ENCODE measurements around the gene LGR4. TPM values are rescaled to one million over a fixed set of nuclear protein-coding genes. Genes with fewer than 3 reads are reported as not detected.

LGR4 gene
- polyA plus RNA-seq, 3 donors = 110 to 153 (median 134) TPM

GRCh38 chr11:27386181-27386845, 86.3 kb downstream of the LGR4 start:
- no peak for DNase-seq

- DNase-seq = no peak
These were observed 87.3 kb downstream of the LGR4 start for GRCh38 chr11:27385245-27385644.

- no peak for DNase-seq
These were observed 88.4 kb downstream of the LGR4 start for GRCh38 chr11:27384227-27384626.

- no peak for DNase-seq
These were observed 88.9 kb downstream of the LGR4 start for GRCh38 chr11:27383645-27384044.

DNA sequence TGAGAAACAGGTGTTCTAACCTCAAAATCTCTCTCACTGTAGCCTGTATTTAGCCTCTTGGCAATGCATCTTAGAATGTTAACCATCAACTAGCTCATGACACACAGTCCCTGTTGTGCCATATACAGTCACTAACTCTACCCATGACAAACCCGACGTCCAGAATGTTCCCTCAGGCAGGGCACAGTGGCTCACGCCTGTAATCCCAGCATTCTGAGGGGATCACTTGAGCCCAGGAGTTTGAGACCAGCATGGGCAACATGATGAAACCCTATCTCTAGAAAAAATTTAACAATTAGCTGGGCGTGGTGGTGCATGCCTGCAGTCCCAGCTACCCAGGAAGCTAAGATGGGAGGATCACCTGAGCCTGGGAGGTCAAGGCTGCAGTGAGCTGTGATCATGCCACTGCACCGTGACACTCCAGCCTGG, 91.3 kb downstream of the LGR4 start:
- DNase-seq = no peak

GRCh38 chr11:27380771-27381170, 91.8 kb downstream of the LGR4 start:
- DNase-seq = no peak

DNA sequence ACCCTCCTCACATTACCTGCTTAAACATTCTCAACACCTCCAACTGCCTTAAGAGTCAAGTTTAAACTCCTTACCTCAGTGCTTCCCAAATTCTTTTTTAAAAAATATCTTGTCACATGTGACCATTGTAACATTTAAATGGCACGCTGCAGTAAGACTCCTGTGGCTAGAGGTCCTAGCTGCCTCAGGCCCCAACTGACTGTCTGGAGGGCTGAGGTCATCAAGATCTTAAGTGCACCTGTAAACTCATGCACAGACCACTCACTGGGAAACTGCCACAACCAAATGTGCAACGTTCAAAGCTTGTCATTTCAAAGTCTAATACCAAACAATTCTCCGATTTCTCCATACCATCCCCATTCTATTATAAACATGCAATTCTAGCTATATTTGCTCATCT, 93.1 kb downstream of the LGR4 start:
- no peak for DNase-seq

- DNase-seq = no peak
These were observed 97.2 kb downstream of the LGR4 start for GRCh38 chr11:27375370-27375769.

DNA sequence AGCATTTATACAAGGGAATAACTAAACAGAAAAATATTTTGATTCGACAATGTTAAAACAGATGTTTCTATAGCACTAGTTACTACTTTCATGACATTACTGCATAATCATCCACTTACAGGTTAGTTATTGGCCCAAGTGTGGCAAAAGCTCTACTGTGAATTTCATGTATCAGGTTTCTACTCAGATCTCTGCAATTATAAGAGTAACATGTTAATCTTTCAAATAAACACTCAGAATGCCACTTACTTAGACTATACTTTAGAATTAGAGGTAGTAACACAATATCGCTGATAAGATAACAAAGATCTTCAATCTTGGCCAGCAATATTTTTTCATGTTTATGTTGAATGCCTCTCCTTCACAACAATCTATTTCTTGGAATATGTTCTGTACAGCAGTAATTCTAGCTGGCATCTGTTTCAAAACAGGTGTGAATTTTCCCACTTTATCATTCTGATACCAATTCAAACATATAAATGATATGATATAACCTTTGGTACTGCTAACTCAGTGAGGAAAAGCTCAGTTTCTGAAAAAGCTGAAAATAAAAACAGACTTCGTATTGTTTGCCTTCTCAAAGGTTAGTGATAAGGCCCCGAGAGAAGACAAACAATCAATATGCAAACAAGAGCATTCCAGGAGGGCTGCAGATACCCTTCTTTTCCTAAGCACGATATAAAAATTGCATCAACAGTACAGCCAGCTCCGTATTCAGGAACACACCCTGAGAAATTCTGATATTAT, 98.6 kb downstream of the LGR4 start:
- no peak for DNase-seq

DNA sequence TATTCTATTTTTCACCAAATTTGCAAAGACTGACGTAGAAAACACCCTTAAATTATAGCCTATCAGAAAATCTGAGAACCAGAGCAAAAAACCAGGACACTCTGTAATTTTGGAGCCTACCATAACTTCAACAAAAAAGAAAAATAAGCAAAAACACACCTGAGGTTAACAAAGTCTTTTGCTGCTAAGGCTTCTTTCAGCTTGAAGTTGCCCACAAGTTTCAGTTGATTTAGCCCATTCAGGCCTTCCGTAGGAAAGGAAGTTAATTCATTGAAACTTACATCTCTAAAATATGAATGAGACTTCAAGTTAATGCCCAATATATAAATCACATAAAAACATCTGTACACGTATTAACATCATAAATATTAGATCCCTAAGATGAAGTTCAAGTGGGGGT, 99.2 kb downstream of the LGR4 start:
- no peak for DNase-seq

DNA sequence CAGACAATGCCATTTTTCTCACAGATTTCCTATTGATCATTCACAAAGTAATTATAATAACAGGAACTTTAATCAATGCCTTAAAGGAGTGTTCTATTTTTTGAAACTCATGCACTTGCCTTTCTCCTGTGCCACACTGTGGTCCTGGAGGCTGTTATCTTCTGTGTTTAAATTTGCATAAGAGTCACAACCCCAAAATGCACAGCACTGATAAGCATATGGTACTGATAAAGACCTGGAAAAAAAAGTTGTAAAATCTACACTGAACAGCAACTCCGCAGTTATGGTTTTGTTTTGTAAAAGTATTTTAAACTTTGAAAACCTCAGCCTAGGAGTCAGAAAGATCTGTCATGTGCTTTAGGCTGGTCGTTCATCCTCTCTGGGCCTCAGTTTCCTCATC, 100.4 kb downstream of the LGR4 start:
- DNase-seq = no peak

- DNase-seq = no peak
These were observed 101.1 kb downstream of the LGR4 start for GRCh38 chr11:27371489-27371888.

GRCh38 chr11:27370374-27370773, 102.2 kb downstream of the LGR4 start:
- DNase-seq = no peak

DNA sequence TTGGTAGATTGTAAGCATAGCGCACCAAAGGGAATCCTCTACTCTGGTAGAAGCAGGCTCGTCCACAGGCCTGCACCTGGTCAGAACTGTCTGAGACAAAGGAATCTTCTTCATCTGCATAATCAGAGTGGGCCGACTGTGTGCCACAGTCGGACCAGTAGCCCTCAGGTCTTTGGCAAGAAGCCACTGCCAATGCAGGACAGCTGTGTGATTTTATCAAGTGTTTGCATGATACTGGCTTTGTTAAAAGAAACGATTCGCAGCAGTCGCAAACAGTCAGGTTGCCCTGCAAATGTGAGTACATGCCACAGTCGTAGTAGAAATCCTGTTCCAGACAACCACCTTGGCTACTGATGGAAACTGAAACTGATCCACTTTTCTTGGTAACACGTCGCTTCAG, 104.7 kb downstream of the LGR4 start:
- DNase-seq = no peak

DNA sequence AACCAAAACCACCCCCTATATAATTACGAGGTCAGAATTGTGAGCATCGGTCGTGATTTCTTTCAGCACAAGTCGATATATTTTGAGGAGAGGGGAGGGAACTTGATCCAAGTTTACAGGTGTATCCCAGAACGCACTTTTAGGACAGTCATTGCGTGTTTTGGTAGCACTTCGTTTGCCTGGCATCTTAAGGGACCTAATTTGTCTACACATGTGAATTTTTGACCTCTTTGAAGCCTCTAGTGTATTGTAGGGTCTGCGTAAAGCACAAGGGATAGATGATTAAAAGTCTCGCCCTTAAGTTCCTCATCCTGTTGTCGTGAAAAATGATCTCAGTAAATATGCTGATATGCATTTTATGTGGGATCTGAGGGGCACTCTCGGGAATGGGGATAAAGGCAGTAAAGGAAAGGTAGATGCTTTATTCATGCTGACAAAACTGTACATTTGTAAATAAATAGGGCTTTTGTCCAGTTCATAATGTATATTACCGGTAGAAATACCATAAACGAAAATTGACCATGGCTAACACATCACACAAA, 108.9 kb downstream of the LGR4 start:
- no peak for DNase-seq

GRCh38 chr11:27362749-27363575, 109.6 kb downstream of the LGR4 start, which contains the start of gene CCDC34:
Gene CCDC34, minus strand, starts transcription at chr11:27363215. Its CDS starts 21 bp downstream, at chr11:27363194.
- DNase-seq = peak; percentile 95

GRCh38 chr11:27361649-27362431, 110.8 kb downstream of the LGR4 start:
- DNase-seq = no peak

DNA sequence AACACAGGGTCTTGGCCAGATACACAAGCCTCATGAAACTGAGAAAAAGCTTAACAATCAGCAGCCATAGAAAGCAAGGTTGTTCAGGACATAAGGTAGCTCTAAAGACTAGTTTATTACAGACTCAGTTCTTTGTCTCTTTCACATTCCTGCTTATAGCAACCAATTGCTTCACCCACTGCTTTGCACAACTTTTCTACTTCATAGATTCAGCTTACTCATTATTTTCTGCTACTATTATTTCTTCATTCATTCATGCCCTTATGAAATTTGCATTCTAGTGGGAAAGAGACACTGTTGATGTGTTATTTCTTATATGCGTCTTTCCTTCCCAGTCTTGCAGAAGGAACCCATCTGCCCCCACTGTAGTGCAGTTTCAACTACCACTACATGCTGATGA, 114.3 kb downstream of the LGR4 start:
- DNase-seq = no peak

DNA sequence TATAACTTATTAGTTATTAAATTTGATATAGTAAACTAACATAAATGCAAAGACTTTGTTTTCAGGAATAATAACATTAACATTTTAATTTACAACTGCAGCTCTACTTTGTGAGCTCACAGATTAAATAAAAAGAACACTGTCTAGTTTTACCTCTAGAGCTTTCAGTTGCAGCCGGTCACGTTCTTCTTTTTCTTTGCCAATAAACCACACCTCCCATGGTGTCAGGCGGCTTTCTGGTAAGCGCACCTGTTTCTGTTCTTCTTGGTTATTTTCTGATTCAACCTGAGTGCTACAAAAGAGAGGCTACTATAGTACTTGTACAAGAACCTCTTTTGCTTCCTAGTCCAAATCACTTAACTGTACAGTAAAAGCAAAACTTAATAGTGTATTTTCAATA, 115.3 kb downstream of the LGR4 start:
- no peak for DNase-seq

- no peak for DNase-seq
These were observed 115.9 kb downstream of the LGR4 start for GRCh38 chr11:27356624-27357222.

GRCh38 chr11:27355575-27356104, 117.0 kb downstream of the LGR4 start:
- DNase-seq = no peak

Measured in renal pelvis (tissue), 4 donors.